HG02610 (cell line): Measurements from ENCODE around the gene OR1L4.

Experiments used
- ATAC-seq: cut with Tn5 transposase; IDR thresholded peaks from one replicate; pipeline ENCODE4 v1.9.1; 2021; ENCODE audit warnings: mild to moderate bottlenecking, moderate library complexity; ENCODE audit not compliant: unreplicated experiment

OR1L4 gene

GRCh38 chr9:122723690-122724089 is at the start of gene OR1L4:
Gene OR1L4 (plus strand): TSS chr9:122723990. CDS start chr9:122723990, 0 bp downstream.
- no peak for ATAC-seq

- ATAC-seq: no peak
Observed at GRCh38 chr9:122684851-122685250, 38.9 kb upstream of the OR1L4 start.

GRCh38 chr9:122695696-122696095 is 28.1 kb upstream of the OR1L4 start:
- ATAC-seq: no peak

- ATAC-seq: no peak
Observed at GRCh38 chr9:122718038-122718437, 5.8 kb upstream of the OR1L4 start.

- no peak for ATAC-seq
Observed at GRCh38 chr9:122719218-122719617, 4.6 kb upstream of the OR1L4 start.

GRCh38 chr9:122742003-122742402 is 18.2 kb downstream of the OR1L4 start, which contains the start of gene OR1L6:
Gene OR1L6 (plus strand): TSS chr9:122742303. CDS start chr9:122749848, 7,545 bp downstream.
- ATAC-seq: no peak

GRCh38 chr9:122754825-122755224 is 31.0 kb downstream of the OR1L4 start:
- no peak for ATAC-seq

GRCh38 chr9:122767817-122768216 is 44.0 kb downstream of the OR1L4 start:
- ATAC-seq: peak; percentile 22
